Epithelial cell of proximal tubule (primary cell): ENCODE measurements around the gene SLC4A9. TPM values are rescaled to one million over a fixed set of nuclear protein-coding genes. Genes with fewer than 3 reads are reported as not detected.
A peak's percentile ranks its signal among the peaks of the same experiment; 100 is the strongest.

Experiments
- DNase-seq: peaks from one replicate; pipeline ENCODE4 v3.0.0-alpha.2; 2011; ENCODE audit warnings: low read depth
- H3K4me3 ChIP-seq: 2 replicates; pipeline ENCODE4 v1.5.1; 2011; ENCODE audit warnings: low read depth, mild to moderate bottlenecking, low read length
- CTCF ChIP-seq: conservative IDR thresholded peaks from 2 replicates; pipeline ENCODE4 v1.5.1; 2012; ENCODE audit warnings: low read depth, mild to moderate bottlenecking, low read length
- total RNA-seq: library from RNA; depleted of rRNA; stranded (reverse); fragments of >200 nt; gene quantifications from 2 replicates; pipeline ENCODE4 v1.2.3, GENCODE V29; 2015

Gene SLC4A9
- not detected in 2 replicates for total RNA-seq

- DNase-seq = no peak
- no peak within 1 kb of the TSS for H3K4me3 ChIP-seq
- no peak for TF ChIP-seq CTCF
Observed at GRCh38 chr5:140360101-140360500, at the start of gene SLC4A9. TSS of gene SLC4A9 (plus strand) at chr5:140360194. CDS start at chr5:140360237, 43 bp downstream.

- DNase-seq = no peak
- TF ChIP-seq CTCF = no peak
- no peak overlapping the region for H3K4me3 ChIP-seq
Observed at GRCh38 chr5:140310434-140310833, 49.6 kb upstream of the SLC4A9 start.

GRCh38 chr5:140311011-140311467 lies 49.0 kb upstream of the SLC4A9 start:
- no peak overlapping the region for H3K4me3 ChIP-seq
- peak; percentile 82 for DNase-seq
- no peak for TF ChIP-seq CTCF

- H3K4me3 ChIP-seq = no peak overlapping the region
- no peak for TF ChIP-seq CTCF
- DNase-seq = peak; percentile 89
Observed at GRCh38 chr5:140312067-140312790, 47.8 kb upstream of the SLC4A9 start.

- H3K4me3 ChIP-seq = no peak overlapping the region
- DNase-seq = no peak
- no peak for TF ChIP-seq CTCF
Observed at GRCh38 chr5:140312791-140313189, 47.2 kb upstream of the SLC4A9 start.

GRCh38 chr5:140317859-140318258 lies 42.1 kb upstream of the SLC4A9 start:
- peak; percentile 67 for DNase-seq
- no peak for TF ChIP-seq CTCF
- H3K4me3 ChIP-seq = no peak overlapping the region

- no peak for DNase-seq
- no peak for TF ChIP-seq CTCF
- H3K4me3 ChIP-seq = no peak overlapping the region
Observed at GRCh38 chr5:140318792-140319191, 41.2 kb upstream of the SLC4A9 start.
